H7 (cell line): ENCODE measurements around the gene DUSP9. TPM values are rescaled to one million over a fixed set of nuclear protein-coding genes. Genes with fewer than 3 reads are reported as not detected.
A peak's percentile ranks its signal among the peaks of the same experiment; 100 is the strongest.

ENCODE experiments used
- DNase-seq: peaks from one replicate; pipeline ENCODE4 v3.0.0; 2012
- H3K27me3 ChIP-seq: 2 replicates; pipeline ENCODE4 v1.6.0; 2011; ENCODE audit warnings: mild to moderate bottlenecking, low read length; ENCODE audit not compliant: control insufficient read depth, insufficient read depth
- H3K36me3 ChIP-seq: replicated peaks from 2 replicates; pipeline ENCODE4 v1.5.1; 2011; ENCODE audit warnings: low read length; ENCODE audit not compliant: control insufficient read depth, insufficient read depth
- H3K4me3 ChIP-seq: 2 replicates; pipeline ENCODE4 v1.5.1; 2011; ENCODE audit warnings: low read depth, mild to moderate bottlenecking, control low read depth, low read length, moderate library complexity; ENCODE audit not compliant: insufficient read depth
- total RNA-seq: library from RNA; depleted of rRNA; stranded (reverse); fragments of >200 nt; shearing (Covaris generic); gene quantifications from 2 replicates; pipeline ENCODE4 v1.2.3, GENCODE V29; 2014

The DUSP9 gene
- total RNA-seq, 1 experiment from 2014 or later, result 2.3 TPM

DNA sequence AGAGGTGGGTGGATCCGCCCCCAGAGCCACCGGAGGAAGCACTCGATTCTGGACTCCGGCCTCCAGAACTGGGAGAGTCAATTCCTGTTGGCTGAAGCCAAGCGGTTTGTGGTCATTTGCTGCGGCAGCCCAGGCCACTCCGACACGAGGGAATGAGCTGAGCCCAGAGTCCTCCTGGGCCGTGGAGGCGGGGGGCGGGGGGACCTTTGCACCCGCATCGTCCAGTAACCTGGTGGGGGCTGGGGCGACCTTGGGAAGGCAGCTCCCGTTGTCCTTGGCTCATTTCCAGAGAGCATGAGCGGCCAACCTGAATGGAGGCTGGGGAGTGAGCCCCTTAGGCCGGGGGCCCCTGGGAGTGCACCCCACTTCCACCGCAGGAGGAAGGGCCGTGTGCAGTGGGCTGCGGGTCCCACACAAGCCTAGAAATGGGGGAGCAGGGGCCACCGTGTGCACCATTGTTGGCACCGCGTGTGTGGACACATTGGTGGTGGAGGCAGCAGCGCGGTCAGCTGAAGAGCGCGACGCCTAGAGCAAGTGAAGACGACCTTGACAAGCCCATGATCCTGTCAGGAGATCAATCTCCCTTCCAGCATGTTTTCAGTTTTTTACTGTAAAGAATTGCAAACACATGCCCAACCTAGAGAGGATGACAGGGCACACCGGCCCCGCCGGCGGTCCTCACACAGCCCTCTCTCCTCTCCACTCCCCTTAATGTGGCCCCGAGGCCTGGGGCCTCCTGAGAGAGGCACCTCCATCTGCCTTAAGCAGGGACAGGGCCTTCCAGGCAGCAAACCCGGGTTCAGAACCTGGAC is 19.9 kb upstream of the DUSP9 start:
- Histone ChIP-seq H3K36me3 (no peaks in the 10 kb centered on the region), H3K27me3 (no peaks in the 10 kb centered on the region), H3K4me3 (no peak overlapping the region)
- peak; percentile 26 for DNase-seq

DNA sequence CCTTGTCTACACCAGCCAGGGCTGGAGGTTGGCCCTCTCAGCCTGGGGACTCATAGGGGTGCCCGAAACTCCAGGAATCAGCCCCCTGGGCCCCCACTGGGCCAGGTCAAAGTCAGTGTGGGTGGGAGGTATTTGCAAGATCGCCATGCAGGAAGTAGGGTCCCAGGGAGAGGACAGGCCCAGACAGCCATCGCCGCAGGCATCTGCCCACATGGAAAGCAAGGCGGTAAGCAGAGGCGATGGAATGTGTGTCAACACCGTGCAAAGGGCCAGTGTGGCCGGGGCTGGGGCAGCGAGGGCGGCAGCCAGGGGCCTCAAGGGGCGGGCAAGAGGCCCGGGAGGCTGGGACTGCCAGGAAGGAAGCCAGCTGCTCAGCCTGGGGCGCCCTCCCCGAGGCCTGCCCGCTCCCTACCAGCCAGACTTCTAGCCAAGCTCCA is 19.3 kb upstream of the DUSP9 start:
- no peaks in the 10 kb centered on the region for H3K36me3 ChIP-seq

DNA sequence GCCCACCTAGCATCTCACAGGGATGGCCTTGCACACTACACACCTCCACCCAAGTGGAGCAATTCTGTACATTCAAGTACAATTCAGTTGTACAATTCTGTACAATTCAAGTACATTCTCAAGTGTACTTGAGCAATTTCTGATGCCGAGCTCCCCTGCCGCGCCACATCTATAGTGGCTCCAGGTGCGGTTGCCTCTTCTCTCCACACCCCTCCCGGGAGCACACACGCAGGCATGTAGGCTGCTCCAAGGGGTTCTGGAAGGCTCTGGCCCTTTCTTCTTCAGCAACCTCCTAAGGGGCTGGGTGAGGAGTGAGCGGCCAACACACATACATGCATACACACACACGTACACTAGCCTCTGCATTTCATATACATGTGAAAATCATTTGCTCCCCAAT is 18.9 kb upstream of the DUSP9 start:
- H3K36me3 ChIP-seq, result no peaks in the 10 kb centered on the region
- peak; percentile 29 for DNase-seq

More for the DNA sequence above, 19.3 kb upstream of the DUSP9 start:
- Histone ChIP-seq H3K27me3 (no peaks in the 10 kb centered on the region), H3K4me3 (no peak overlapping the region)
- DNase-seq, result peak; percentile 39

GRCh38 chrX:153628665-153629064 is 18.3 kb upstream of the DUSP9 start:
- Histone ChIP-seq H3K27me3 (no peaks in the 10 kb centered on the region), H3K4me3 (no peak overlapping the region), H3K36me3 (no peaks in the 10 kb centered on the region)
- DNase-seq, result peak; percentile 33

More for the DNA sequence above, 18.9 kb upstream of the DUSP9 start:
- Histone ChIP-seq H3K4me3 (no peak overlapping the region), H3K27me3 (no peaks in the 10 kb centered on the region)

DNA sequence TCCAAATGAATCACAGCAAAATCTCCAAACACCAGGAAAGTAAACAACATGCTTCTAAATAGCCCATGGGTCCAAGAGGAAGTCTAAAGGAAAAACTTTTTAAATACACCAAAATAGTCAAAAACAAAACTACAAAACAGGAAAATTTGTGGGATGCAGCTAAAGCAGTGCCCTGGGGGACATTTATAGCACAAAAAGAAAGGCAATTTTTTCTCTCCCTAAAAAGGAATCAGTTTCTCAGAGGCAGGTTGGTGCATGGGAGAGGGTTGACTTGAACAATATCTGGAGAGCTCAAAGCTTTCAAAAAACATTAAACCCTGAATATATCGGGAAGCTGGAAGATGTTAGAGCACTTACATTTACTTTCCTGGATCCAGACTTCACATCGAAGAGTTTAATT is 15.7 kb upstream of the DUSP9 start:
- no peak for DNase-seq
- H3K27me3 ChIP-seq, result no peaks in the 10 kb centered on the region
- no peaks in the 10 kb centered on the region for H3K36me3 ChIP-seq
- H3K4me3 ChIP-seq, result no peak overlapping the region

GRCh38 chrX:153631907-153632594 is 15.0 kb upstream of the DUSP9 start:
- no peak overlapping the region for H3K4me3 ChIP-seq
- peak; percentile 53 for DNase-seq
- no peaks in the 10 kb centered on the region for H3K36me3 ChIP-seq
- no peaks in the 10 kb centered on the region for H3K27me3 ChIP-seq

GRCh38 chrX:153632595-153632946 is 14.4 kb upstream of the DUSP9 start:
- DNase-seq, result no peak
- H3K4me3 ChIP-seq, result no peak overlapping the region
- no peaks in the 10 kb centered on the region for H3K27me3 ChIP-seq
- H3K36me3 ChIP-seq, result no peaks in the 10 kb centered on the region

DNA sequence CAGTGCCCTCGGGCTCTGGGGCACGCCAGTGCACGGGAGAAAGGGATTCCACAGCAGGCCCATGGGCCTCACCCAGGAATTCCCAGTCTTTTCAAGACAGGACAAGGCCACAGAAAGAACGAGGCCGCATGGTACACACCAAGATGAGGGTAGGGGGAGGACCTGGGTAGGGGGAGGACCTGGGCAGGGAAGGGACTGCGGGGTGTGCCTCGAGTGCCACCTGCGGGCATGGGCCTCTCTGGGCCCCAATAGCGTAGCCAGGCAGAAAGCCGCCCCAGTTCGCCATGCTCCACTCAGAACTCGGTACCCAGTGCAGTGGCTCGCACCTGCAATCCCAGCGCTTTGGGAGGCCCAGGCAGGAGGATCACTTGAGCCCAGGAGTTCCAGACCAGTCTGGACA is 14.0 kb upstream of the DUSP9 start:
- H3K4me3 ChIP-seq, result no peak overlapping the region
- no peaks in the 10 kb centered on the region for H3K36me3 ChIP-seq
- no peaks in the 10 kb centered on the region for H3K27me3 ChIP-seq
- DNase-seq, result peak; percentile 26

DNA sequence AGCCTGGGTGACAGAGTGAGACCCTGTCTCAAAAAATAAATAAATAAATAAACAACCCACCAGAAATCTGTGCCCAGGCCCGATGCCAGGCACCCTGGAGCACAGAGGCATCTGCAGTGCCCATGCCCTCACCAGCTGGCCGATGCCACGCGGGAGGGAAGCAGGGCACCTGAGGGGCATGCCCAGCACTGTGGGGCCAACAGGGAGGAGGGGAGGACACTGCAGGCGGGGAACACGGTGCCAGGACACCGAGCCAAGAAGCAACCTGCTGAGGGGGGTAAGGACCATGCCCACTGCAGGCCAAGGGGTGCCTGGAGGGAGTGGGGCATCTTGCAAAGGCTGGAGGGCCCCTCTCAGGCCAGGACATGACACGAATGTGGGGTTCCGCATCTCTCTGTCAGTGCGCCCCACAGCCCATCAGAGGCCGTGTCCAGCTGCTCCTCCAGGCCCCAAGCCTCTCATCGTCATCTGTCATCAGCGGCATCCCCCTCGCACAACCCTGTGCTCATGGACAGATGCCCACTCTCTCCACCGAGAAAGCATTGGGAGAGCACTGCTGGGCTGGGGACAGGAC is 13.3 kb upstream of the DUSP9 start:
- Histone ChIP-seq H3K4me3 (no peak overlapping the region), H3K36me3 (no peaks in the 10 kb centered on the region), H3K27me3 (no peaks in the 10 kb centered on the region)
- peak; percentile 25 for DNase-seq

GRCh38 chrX:153634236-153634635 is 12.8 kb upstream of the DUSP9 start:
- Histone ChIP-seq H3K36me3 (no peaks in the 10 kb centered on the region), H3K4me3 (no peak overlapping the region), H3K27me3 (no peaks in the 10 kb centered on the region)
- no peak for DNase-seq

DNA sequence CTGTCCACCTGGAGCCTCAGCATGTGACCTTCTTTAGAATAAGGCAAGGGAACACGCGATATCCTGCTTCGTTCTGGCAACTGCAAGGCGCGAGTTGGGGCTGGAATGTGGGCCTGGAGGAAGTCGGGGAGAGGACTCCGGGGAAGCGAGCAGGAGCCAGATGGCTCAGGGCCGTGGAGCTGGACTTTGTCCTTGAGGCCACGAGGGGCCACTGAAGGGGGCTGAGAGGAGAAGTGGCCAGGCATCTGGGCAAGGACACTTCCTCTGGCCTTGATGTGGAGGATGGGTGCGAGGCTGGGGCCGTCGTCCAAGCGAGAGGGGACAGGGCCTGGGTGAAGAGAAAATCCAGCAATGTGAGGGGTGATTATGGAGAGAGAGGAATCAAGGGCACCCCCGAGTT is 12.2 kb upstream of the DUSP9 start:
- Histone ChIP-seq H3K27me3 (no peaks in the 10 kb centered on the region), H3K36me3 (no peaks in the 10 kb centered on the region), H3K4me3 (no peak overlapping the region)
- peak; percentile 28 for DNase-seq

GRCh38 chrX:153635388-153635787 is 11.6 kb upstream of the DUSP9 start:
- DNase-seq, result peak; percentile 30
- H3K27me3 ChIP-seq, result no peaks in the 10 kb centered on the region; the same call in 1 of the 2 replicates
- no peak overlapping the region for H3K4me3 ChIP-seq
- no peaks in the 10 kb centered on the region for H3K36me3 ChIP-seq

DNA sequence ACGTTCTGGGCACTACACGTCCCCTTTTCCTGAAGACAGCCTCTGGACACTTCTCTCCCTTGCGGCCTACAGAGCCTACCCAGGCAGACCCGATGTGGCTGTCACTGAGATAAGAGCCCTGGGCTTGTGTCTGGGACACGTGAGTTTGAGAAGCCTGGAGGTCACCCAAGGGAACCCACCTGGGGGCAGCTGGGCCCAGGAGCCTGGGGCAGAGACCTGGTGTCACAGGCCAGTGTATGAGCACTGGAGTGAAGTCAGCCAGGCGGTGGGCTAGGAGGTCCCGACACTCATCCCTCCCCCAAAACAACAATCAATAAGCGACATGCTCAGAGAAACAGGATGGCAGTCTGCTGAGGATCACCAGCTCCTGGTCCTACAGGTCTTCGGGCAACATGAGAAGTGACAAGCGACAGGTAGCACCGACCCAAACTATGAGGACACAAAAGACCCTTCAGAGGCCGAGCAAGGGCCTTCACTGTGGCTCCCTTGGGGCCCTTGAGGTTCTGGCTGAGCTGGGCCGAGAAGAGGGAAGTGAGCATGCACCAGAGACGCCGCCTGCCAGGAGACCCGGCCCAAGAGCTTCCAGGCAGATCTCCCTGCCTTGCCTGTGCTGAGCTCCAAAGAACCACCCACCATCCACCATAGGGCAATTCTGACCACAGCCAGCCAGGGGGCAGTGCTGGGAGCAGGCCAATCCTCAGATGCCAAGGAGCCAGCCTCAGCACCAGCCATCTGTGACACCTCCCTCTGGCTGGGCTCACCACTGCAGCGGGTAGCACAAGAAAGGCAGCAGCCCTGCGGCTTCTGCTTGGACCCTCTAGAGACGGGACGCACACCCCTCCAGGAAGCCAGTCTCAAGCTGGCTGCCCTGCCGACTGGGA is 11.0 kb upstream of the DUSP9 start:
- H3K27me3 ChIP-seq, result peaks cover 6% of the 10 kb centered on the region
- H3K36me3 ChIP-seq, result no peaks in the 10 kb centered on the region
- H3K4me3 ChIP-seq, result no peak overlapping the region
- peak; percentile 87 for DNase-seq

DNA sequence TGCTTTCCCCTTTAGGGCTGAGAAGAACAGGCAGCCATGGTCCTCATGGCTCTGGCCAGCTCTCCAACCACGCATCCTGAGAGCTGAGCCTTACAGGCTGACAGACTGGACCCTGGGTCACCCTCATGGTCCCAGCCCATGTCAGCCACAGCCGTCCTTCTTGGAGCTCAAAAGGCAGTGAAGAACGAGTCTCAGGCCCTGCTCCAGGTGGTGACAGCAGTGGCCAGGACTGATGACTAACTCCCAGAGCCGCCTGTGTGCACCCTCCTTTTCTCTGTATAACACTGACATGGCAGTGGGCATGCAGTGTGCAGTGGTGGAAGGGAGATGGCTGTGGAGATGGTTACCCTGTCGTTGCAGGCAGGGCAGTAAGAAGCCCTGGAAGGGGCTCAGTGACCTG is 10.3 kb upstream of the DUSP9 start:
- H3K36me3 ChIP-seq, result no peaks in the 10 kb centered on the region
- no peak overlapping the region for H3K4me3 ChIP-seq
- peaks cover 12% of the 10 kb centered on the region for H3K27me3 ChIP-seq
- no peak for DNase-seq
